HG03196 (cell line): Measurements from ENCODE around the gene EBF4.

Experiments used
- ATAC-seq: cut with Tn5 transposase; IDR thresholded peaks from one replicate; pipeline ENCODE4 v1.9.1; 2021; ENCODE audit not compliant: unreplicated experiment

The EBF4 gene

GRCh38 chr20:2741881-2742280 is 49.3 kb downstream of the EBF4 start:
- ATAC-seq: no peak

GRCh38 chr20:2742431-2742830 is 49.9 kb downstream of the EBF4 start:
- ATAC-seq: no peak

GRCh38 chr20:2742934-2743559 is 50.5 kb downstream of the EBF4 start:
- no peak for ATAC-seq

GRCh38 chr20:2745060-2745910 is 52.7 kb downstream of the EBF4 start:
- ATAC-seq: no peak

GRCh38 chr20:2745936-2746635 is 53.5 kb downstream of the EBF4 start:
- no peak for ATAC-seq

GRCh38 chr20:2746636-2747265 is 54.2 kb downstream of the EBF4 start:
- no peak for ATAC-seq

- no peak for ATAC-seq
Measured at GRCh38 chr20:2747676-2748235, 55.2 kb downstream of the EBF4 start.

- ATAC-seq: no peak
Measured at GRCh38 chr20:2748551-2749342, 56.2 kb downstream of the EBF4 start.

- ATAC-seq: no peak
Measured at GRCh38 chr20:2749343-2749950, 56.9 kb downstream of the EBF4 start.

GRCh38 chr20:2749951-2750490 is 57.4 kb downstream of the EBF4 start:
- no peak for ATAC-seq

GRCh38 chr20:2750491-2751251 is 58.1 kb downstream of the EBF4 start:
- no peak for ATAC-seq

- no peak for ATAC-seq
Measured at GRCh38 chr20:2751347-2751877, 58.8 kb downstream of the EBF4 start.

- no peak for ATAC-seq
Measured at GRCh38 chr20:2751878-2752566, 59.4 kb downstream of the EBF4 start.

- no peak for ATAC-seq
Measured at GRCh38 chr20:2752567-2753460, 60.2 kb downstream of the EBF4 start.

- no peak for ATAC-seq
Measured at GRCh38 chr20:2753461-2754040, 61.0 kb downstream of the EBF4 start.

- ATAC-seq: no peak
Measured at GRCh38 chr20:2754424-2754823, 61.8 kb downstream of the EBF4 start.
